Neural cell (in vitro differentiated cells): ENCODE results near the gene C1RL. TPM values are rescaled to one million over a fixed set of nuclear protein-coding genes. Genes with fewer than 3 reads are reported as not detected.

Experiments
- H2AFZ ChIP-seq: fragments of 200-600, 300-800 bp; sonication (generic), shearing (Covaris generic); 2 replicates; pipeline ENCODE4 v1.6.0; 2014; ENCODE audit warnings: low read depth, mild to moderate bottlenecking, antibody characterized with exemption, low read length, moderate library complexity
- H3F3A ChIP-seq: fragments of 200-600 bp; shearing (Covaris generic); 2 replicates; pipeline ENCODE4 v1.6.1; 2016; ENCODE audit warnings: mild to moderate bottlenecking, moderate library complexity, mixed read lengths, antibody characterized with exemption, low read length; ENCODE audit not compliant: insufficient read depth, poor library complexity, severe bottlenecking
- H3K27ac ChIP-seq: fragments of 200-600, 300-800 bp; sonication (generic), shearing (Covaris generic); 2 replicates; pipeline ENCODE4 v1.5.1; 2014; ENCODE audit warnings: mild to moderate bottlenecking, low read length, moderate library complexity
- H3K27me3 ChIP-seq: fragments of 300-800, 200-600 bp; sonication (generic), shearing (Covaris generic); 2 replicates; pipeline ENCODE4 v1.6.0; 2014; ENCODE audit warnings: mild to moderate bottlenecking, low read depth, low read length, moderate library complexity; ENCODE audit not compliant: insufficient read depth
- H3K36me3 ChIP-seq: fragments of 300-800, 200-600 bp; sonication (generic), shearing (Covaris generic); 2 replicates; pipeline ENCODE4 v1.5.1; 2014; ENCODE audit warnings: mild to moderate bottlenecking, antibody characterized with exemption, low read length, moderate library complexity; ENCODE audit not compliant: insufficient read depth
- H3K4me2 ChIP-seq: fragments of 300-800, 200-600 bp; sonication (generic), shearing (Covaris generic); 2 replicates; pipeline ENCODE4 v1.6.0; 2014; ENCODE audit warnings: mild to moderate bottlenecking, low read length
- H3K4me3 ChIP-seq: fragments of 300-800, 200-600 bp; sonication (generic), shearing (Covaris generic); 2 replicates; pipeline ENCODE4 v1.5.1; 2014; ENCODE audit warnings: mild to moderate bottlenecking, low read length, moderate library complexity
- H3K79me2 ChIP-seq: fragments of 200-600 bp; shearing (Covaris generic); replicated peaks from 2 replicates; pipeline ENCODE4 v1.6.0; 2014; ENCODE audit warnings: mild to moderate bottlenecking, low read length, moderate library complexity; ENCODE audit not compliant: insufficient read depth
- H3K9ac ChIP-seq: fragments of 300-800, 200-600 bp; sonication (generic), shearing (Covaris generic); 2 replicates; pipeline ENCODE4 v1.6.1; 2016; ENCODE audit warnings: mild to moderate bottlenecking, low read length, mixed read lengths
- H3K9me2 ChIP-seq: fragments of 200-600 bp; shearing (Covaris generic); 2 replicates; pipeline ENCODE4 v1.6.1; 2016; ENCODE audit warnings: mild to moderate bottlenecking, low read length, mixed read lengths; ENCODE audit not compliant: insufficient read depth
- H3K9me3 ChIP-seq: fragments of 200-600, 300-800 bp; sonication (generic), shearing (Covaris generic); 2 replicates; pipeline ENCODE4 v1.6.1; 2016; ENCODE audit warnings: mild to moderate bottlenecking, mixed run types, low read length, moderate library complexity, mixed read lengths
- H4K20me1 ChIP-seq: fragments of 200-600 bp; shearing (Covaris generic); 2 replicates; pipeline ENCODE4 v1.6.1; 2016; ENCODE audit warnings: mild to moderate bottlenecking, mixed run types; ENCODE audit not compliant: insufficient read depth
- CTCF ChIP-seq: fragments of 450-650 bp; IDR thresholded peaks from 2 replicates; pipeline ENCODE4 v1.5.1; 2014; ENCODE audit warnings: antibody characterized with exemption, mild to moderate bottlenecking, moderate library complexity; ENCODE audit not compliant: poor library complexity, severe bottlenecking
- EP300 ChIP-seq: fragments of 450-650 bp; conservative IDR thresholded peaks from 2 replicates; pipeline ENCODE4 v1.6.1; 2014; ENCODE audit warnings: antibody characterized with exemption, mild to moderate bottlenecking, moderate library complexity; ENCODE audit not compliant: poor library complexity, severe bottlenecking
- EZH2 ChIP-seq: fragments of 200-600, 300-800 bp; shearing (Covaris generic), sonication (generic); IDR thresholded peaks from 2 replicates; pipeline ENCODE4 v1.6.1; 2014; ENCODE audit warnings: antibody characterized with exemption, low read length, borderline replicate concordance, mild to moderate bottlenecking; ENCODE audit not compliant: insufficient read depth, poor library complexity, severe bottlenecking
- MXI1 ChIP-seq: fragments of 450-650 bp; conservative IDR thresholded peaks from 2 replicates; pipeline ENCODE4 v1.6.1; 2014; ENCODE audit warnings: antibody characterized with exemption, mild to moderate bottlenecking; ENCODE audit not compliant: poor library complexity, severe bottlenecking
- POLR2AphosphoS5 ChIP-seq: IDR thresholded peaks from 2 replicates; pipeline ENCODE4 v1.6.1; 2012
- RAD21 ChIP-seq: fragments of 450-650 bp; conservative IDR thresholded peaks from 2 replicates; pipeline ENCODE4 v1.6.1; 2014; ENCODE audit warnings: antibody characterized with exemption, mild to moderate bottlenecking, moderate library complexity
- REST ChIP-seq: IDR thresholded peaks from 2 replicates; pipeline ENCODE4 v1.6.1; 2012; ENCODE audit warnings: borderline replicate concordance
- SMC3 ChIP-seq: fragments of 450-650 bp; conservative IDR thresholded peaks from 2 replicates; pipeline ENCODE4 v1.6.1; 2014; ENCODE audit warnings: antibody characterized with exemption, mild to moderate bottlenecking, moderate library complexity; ENCODE audit not compliant: poor library complexity
- TAF1 ChIP-seq: IDR thresholded peaks from 2 replicates; pipeline ENCODE4 v1.6.1; 2012; ENCODE audit warnings: low read depth
- polyA plus RNA-seq: library from polyadenylated mRNA; depleted of rRNA; stranded (reverse); fragments of >200 nt; gene quantifications from 2 replicates; pipeline ENCODE4 v1.2.3, GENCODE V29; 2014

Gene C1RL
- polyA plus RNA-seq, 1 donor from 2014 or later: 2.8 TPM

- Histone ChIP-seq H3K27me3 (no peaks in the 10 kb centered on the region), H3K4me2 (no peak overlapping the region), H3K27ac (no peak overlapping the region), H3K36me3 (no peaks in the 10 kb centered on the region), H3K9me2 (no peaks in the 10 kb centered on the region), H3K79me2 (no peaks in the 10 kb centered on the region), H3K9ac (no peak overlapping the region), H3F3A (no peaks in the 10 kb centered on the region), H3K9me3 (no peaks in the 10 kb centered on the region), H2AFZ (no peak overlapping the region), H4K20me1 (no peaks in the 10 kb centered on the region), H3K4me3 (no peak overlapping the region)
- no peak for TF ChIP-seq REST
- TF ChIP-seq EP300: no peak
- TF ChIP-seq RAD21: no peak
- TF ChIP-seq SMC3: no peak
These were observed 44.5 kb downstream of the C1RL start for GRCh38 chr12:7064516-7064915.

GRCh38 chr12:7061596-7061995 lies 47.4 kb downstream of the C1RL start:
- TF ChIP-seq SMC3: no peak
- Histone ChIP-seq H3K4me3 (no peak overlapping the region), H3K36me3 (no peaks in the 10 kb centered on the region), H3K4me2 (no peak overlapping the region), H4K20me1 (no peaks in the 10 kb centered on the region), H3K9ac (no peak overlapping the region), H3K79me2 (no peaks in the 10 kb centered on the region), H3K9me3 (no peaks in the 10 kb centered on the region), H3F3A (no peaks in the 10 kb centered on the region), H3K27ac (no peak overlapping the region), H3K9me2 (no peaks in the 10 kb centered on the region), H2AFZ (no peak overlapping the region), H3K27me3 (no peaks in the 10 kb centered on the region)

- no peaks in the 10 kb centered on the region for H3K9me2 ChIP-seq
- H3K36me3 ChIP-seq: no peaks in the 10 kb centered on the region
- no peak overlapping the region for H3K4me2 ChIP-seq
- no peaks in the 10 kb centered on the region for H4K20me1 ChIP-seq
- no peak overlapping the region for H3K27ac ChIP-seq
- TF ChIP-seq CTCF: no peak
- no peak for TF ChIP-seq EP300
- no peak for TF ChIP-seq TAF1
- TF ChIP-seq SMC3: no peak
- no peak for TF ChIP-seq RAD21
- TF ChIP-seq EZH2: no peak
- no peak for TF ChIP-seq MXI1
- no peak for TF ChIP-seq POLR2AphosphoS5
- no peak for TF ChIP-seq REST
- H3F3A ChIP-seq: no peaks in the 10 kb centered on the region
- H3K9me3 ChIP-seq: no peaks in the 10 kb centered on the region
- no peak overlapping the region for H2AFZ ChIP-seq
- H3K9ac ChIP-seq: no peak overlapping the region
- H3K79me2 ChIP-seq: no peaks in the 10 kb centered on the region
- H3K4me3 ChIP-seq: no peak overlapping the region
- H3K27me3 ChIP-seq: no peaks in the 10 kb centered on the region
These were observed 47.9 kb downstream of the C1RL start for GRCh38 chr12:7061138-7061537.
